ENCODE results near the gene APC. TPM values are rescaled to one million over a fixed set of nuclear protein-coding genes. Genes with fewer than 3 reads are reported as not detected.

APC gene
- total RNA-seq, 3 donors from 2014 or later, result 42.7 to 62.8 (median 43.5) TPM

DNA sequence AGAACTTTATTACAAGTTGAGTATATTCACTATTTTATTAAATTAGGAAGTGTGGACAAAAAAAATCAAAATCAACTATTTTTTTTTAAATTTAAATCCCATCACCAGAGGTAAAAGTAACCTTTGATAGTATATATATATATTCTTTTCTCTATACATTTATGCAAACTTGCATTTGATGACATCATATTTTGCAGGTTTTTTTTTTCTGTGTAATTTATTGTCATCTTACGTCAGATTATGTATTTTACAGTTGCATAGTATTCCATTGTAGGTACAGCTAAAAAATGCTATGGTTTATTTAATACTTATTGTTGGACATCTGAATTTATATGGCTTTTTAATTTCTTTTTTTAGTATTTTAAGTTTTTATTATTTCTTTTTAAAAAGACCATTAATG is 25.5 kb downstream of the APC start:
- DNase-seq (no peak), ATAC-seq (no peak)
- intact Hi-C loops (cut with DNase I, micrococcal nuclease), result no loop called here
- Histone ChIP-seq H3K4me3 (no peak overlapping the region), H3K36me3 (ENCODE audit: low read depth) (no peaks in the 10 kb centered on the region), H3K9me3 (no peaks in the 10 kb centered on the region), H3K4me1 (ENCODE audit: low read depth) (no peaks in the 10 kb centered on the region)
- TF ChIP-seq, protein P1, sequence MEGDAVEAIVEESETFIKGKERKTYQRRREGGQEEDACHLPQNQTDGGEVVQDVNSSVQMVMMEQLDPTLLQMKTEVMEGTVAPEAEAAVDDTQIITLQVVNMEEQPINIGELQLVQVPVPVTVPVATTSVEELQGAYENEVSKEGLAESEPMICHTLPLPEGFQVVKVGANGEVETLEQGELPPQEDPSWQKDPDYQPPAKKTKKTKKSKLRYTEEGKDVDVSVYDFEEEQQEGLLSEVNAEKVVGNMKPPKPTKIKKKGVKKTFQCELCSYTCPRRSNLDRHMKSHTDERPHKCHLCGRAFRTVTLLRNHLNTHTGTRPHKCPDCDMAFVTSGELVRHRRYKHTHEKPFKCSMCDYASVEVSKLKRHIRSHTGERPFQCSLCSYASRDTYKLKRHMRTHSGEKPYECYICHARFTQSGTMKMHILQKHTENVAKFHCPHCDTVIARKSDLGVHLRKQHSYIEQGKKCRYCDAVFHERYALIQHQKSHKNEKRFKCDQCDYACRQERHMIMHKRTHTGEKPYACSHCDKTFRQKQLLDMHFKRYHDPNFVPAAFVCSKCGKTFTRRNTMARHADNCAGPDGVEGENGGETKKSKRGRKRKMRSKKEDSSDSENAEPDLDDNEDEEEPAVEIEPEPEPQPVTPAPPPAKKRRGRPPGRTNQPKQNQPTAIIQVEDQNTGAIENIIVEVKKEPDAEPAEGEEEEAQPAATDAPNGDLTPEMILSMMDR (IDR thresholded peaks at IDR 0.05), result no peak

GRCh38 chr5:112772124-112772523 is 34.4 kb downstream of the APC start:
- Histone ChIP-seq H3K9me3 (no peaks in the 10 kb centered on the region), H3K4me1 (ENCODE audit: low read depth) (no peaks in the 10 kb centered on the region), H3K36me3 (ENCODE audit: low read depth) (no peaks in the 10 kb centered on the region), H3K4me3 (no peak overlapping the region)
- intact Hi-C loops (cut with DNase I, micrococcal nuclease), result no loop called here
- ATAC-seq, result peak; percentile 100
- DNase-seq, result no peak
- TF ChIP-seq, protein P1 (IDR thresholded peaks at IDR 0.05), result no peak

DNA sequence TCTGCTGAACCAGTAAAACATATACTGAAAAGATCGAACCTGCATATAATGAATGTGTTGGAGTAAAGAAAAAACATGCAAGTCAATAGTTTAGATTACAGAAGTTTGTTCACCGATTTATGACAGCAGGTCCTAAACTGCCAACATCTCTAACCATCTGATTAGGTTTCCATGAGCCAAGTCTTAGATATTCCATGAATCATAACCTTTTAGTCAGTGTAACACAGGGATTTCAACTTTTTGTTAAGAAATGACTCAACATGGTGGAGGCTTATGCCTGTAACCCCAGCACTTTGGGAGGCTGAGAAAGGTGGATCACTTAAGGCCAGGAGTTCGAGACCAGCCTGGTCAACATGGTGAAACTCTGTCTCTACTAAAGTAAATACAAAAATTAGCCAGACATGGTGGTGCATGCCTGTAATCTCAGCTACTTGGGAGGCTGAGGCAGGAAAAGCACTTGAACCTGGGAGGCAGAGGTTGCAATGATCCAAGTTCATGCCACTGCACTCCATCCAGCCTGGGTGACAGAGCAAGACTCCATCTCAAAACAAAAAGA is 38.7 kb downstream of the APC start:
- DNase-seq, result no peak
- Histone ChIP-seq H3K9me3 (no peaks in the 10 kb centered on the region), H3K4me1 (ENCODE audit: low read depth) (no peaks in the 10 kb centered on the region), H3K4me3 (no peak overlapping the region), H3K36me3 (ENCODE audit: low read depth) (no peaks in the 10 kb centered on the region)
- ATAC-seq, result no peak
- intact Hi-C loops (cut with DNase I, micrococcal nuclease), result no loop called here
- TF ChIP-seq, protein P1 (IDR thresholded peaks at IDR 0.05), result no peak

DNA sequence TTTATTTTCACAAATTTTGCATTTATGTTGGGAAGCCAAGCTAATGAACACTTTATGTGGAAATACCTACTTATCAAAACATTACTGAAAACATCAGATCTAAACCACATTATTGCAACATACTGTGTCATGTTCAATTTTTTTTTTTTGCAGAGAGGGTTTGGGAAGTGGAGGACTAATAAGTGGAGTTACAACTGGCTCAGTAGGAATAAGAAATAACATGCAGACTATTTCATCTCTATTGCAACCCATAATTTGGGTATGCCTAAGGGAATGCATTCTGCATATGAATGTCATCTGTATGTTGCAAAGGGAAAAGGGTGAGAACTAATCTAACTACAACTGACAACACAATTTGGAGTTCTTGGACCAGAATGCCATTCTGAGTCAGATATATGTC is 41.8 kb downstream of the APC start:
- no peaks in the 10 kb centered on the region for H3K4me1 ChIP-seq (ENCODE audit: low read depth)
- no peaks in the 10 kb centered on the region for H3K9me3 ChIP-seq
- no peak overlapping the region for H3K4me3 ChIP-seq
- intact Hi-C loops (cut with DNase I, micrococcal nuclease), result no loop called here
- ATAC-seq (no peak), DNase-seq (no peak)
- H3K36me3 ChIP-seq (ENCODE audit: low read depth), result no peaks in the 10 kb centered on the region
- TF ChIP-seq, protein P1 (IDR thresholded peaks at IDR 0.05), result no peak

GRCh38 chr5:112784726-112785125 is 47.0 kb downstream of the APC start:
- DNase-seq (no peak), ATAC-seq (no peak)
- intact Hi-C loops (cut with DNase I, micrococcal nuclease), result no loop called here
- Histone ChIP-seq H3K4me1 (ENCODE audit: low read depth) (no peaks in the 10 kb centered on the region), H3K9me3 (no peaks in the 10 kb centered on the region), H3K36me3 (ENCODE audit: low read depth) (no peaks in the 10 kb centered on the region), H3K4me3 (no peak overlapping the region)
- TF ChIP-seq, protein P1 (IDR thresholded peaks at IDR 0.05), result no peak

DNA sequence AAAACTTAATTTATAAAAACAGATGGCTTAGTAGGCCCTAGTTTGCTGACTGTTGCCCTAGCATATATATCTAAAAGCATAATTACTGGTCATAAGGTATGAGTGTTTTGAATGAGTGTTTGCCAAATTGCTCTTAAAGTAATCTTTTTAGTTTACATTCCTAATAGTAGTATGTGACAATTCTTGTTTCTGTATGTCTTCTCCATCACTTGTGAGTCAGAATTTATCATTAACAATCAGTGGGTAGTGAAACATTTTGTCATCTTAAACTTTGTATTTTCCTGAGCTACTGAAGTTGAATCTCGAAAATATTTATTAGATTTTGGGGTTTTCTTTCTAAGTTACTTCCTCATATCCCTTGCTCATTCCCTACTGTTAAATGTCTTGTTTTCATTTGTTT is 49.6 kb downstream of the APC start:
- no peak overlapping the region for H3K4me3 ChIP-seq
- no peaks in the 10 kb centered on the region for H3K4me1 ChIP-seq (ENCODE audit: low read depth)
- no peaks in the 10 kb centered on the region for H3K9me3 ChIP-seq
- intact Hi-C loops (cut with DNase I, micrococcal nuclease), result no loop called here
- DNase-seq (no peak), ATAC-seq (no peak)
- H3K36me3 ChIP-seq (ENCODE audit: low read depth), result no peaks in the 10 kb centered on the region
- TF ChIP-seq, protein P1 (IDR thresholded peaks at IDR 0.05), result no peak

Data from mucosa of descending colon (tissue), 3 donors.